HEK293 (cell line): ENCODE data around the gene NEK11.

Source experiments
- CTCF ChIA-PET: fragments of 350-600 bp; formaldehyde crosslinking; extraction: SDS; loops from one replicate; lab custom pipeline; 2021; ENCODE audit warnings: antibody characterized with exemption; lab: Yijun Ruan, JAX
- POLR2A ChIA-PET: fragments of 300-600 bp; formaldehyde crosslinking; extraction: SDS; loops from one replicate; lab custom pipeline; 2020; ENCODE audit warnings: antibody characterized with exemption, inconsistent platforms; lab: Yijun Ruan, JAX
- H3K27ac ChIP-seq: fragments of 200-500 bp; sonication (Bioruptor generic); 2 replicates; pipeline ENCODE4 v1.5.1; 2014; ENCODE audit warnings: low read depth, low read length, control low read depth, inconsistent platforms; ENCODE audit errors: extremely low read depth
- H3K36me3 ChIP-seq, 2 experiments: fragments of 200-500 bp in 1 of 2; sonication (Bioruptor generic) in 1 of 2; 1 replicate in 1 of 2; 2 replicates in 1 of 2; pipeline ENCODE4 v1.5.1; 2014 to 2017; ENCODE audit warnings: inconsistent platforms in 2 of 2, low read length in 2 of 2; ENCODE audit not compliant: control insufficient read depth in 2 of 2, insufficient read depth in 1 of 2
- H3K4me1 ChIP-seq: fragments of 200-500 bp; sonication (Bioruptor generic); 2 replicates; pipeline ENCODE4 v1.5.1; 2014; ENCODE audit warnings: mild to moderate bottlenecking, low read length, inconsistent platforms; ENCODE audit not compliant: control insufficient read depth, insufficient read depth
- H3K4me3 ChIP-seq: 2 replicates; pipeline ENCODE4 v1.5.1; 2011; ENCODE audit warnings: low read depth, mild to moderate bottlenecking, control low read depth, low read length, moderate library complexity
- H3K9me3 ChIP-seq: fragments of 200-500 bp; sonication (Bioruptor generic); 2 replicates; pipeline ENCODE4 v1.5.1; 2014; ENCODE audit warnings: low read depth, low read length, inconsistent platforms; ENCODE audit not compliant: control insufficient read depth, insufficient read depth
- ATF2 ChIP-seq: fragments of 450-650 bp; formaldehyde crosslinking; IDR thresholded peaks from 2 replicates; pipeline ENCODE4 v1.5.1; 2016; ENCODE audit warnings: missing biosample characterization, missing genetic modification characterization, low read depth
- MZF1 ChIP-seq: fragments of 450-650 bp; formaldehyde crosslinking; IDR thresholded peaks from 2 replicates; pipeline ENCODE4 v1.5.1; 2017; ENCODE audit warnings: missing biosample characterization, missing genetic modification characterization, borderline replicate concordance
- OVOL3 ChIP-seq: fragments of 450-650 bp; formaldehyde crosslinking; IDR thresholded peaks from 2 replicates; pipeline ENCODE4 v1.5.1; 2016; ENCODE audit warnings: missing biosample characterization, missing genetic modification characterization
- RBAK ChIP-seq: fragments of 450-650 bp; formaldehyde crosslinking; IDR thresholded peaks from 2 replicates; pipeline ENCODE4 v1.5.1; 2016; ENCODE audit warnings: missing biosample characterization, missing genetic modification characterization
- ZBTB44 ChIP-seq: fragments of 450-650 bp; IDR thresholded peaks from 2 replicates; pipeline ENCODE4 v1.5.1; 2018; ENCODE audit warnings: missing biosample characterization, mild to moderate bottlenecking, missing genetic modification characterization
- ZFP3 ChIP-seq: fragments of 450-650 bp; formaldehyde crosslinking; IDR thresholded peaks from 2 replicates; pipeline ENCODE4 v1.5.1; 2016; ENCODE audit warnings: low read depth, missing biosample characterization, missing genetic modification characterization
- ZNF138 ChIP-seq: fragments of 450-650 bp; formaldehyde crosslinking; IDR thresholded peaks from 2 replicates; pipeline ENCODE4 v1.5.1; 2016; ENCODE audit warnings: missing biosample characterization, missing genetic modification characterization, borderline replicate concordance
- ZNF18 ChIP-seq: fragments of 450-650 bp; formaldehyde crosslinking; IDR thresholded peaks from 2 replicates; pipeline ENCODE4 v1.5.1; 2016; ENCODE audit warnings: missing biosample characterization, missing genetic modification characterization
- ZNF184 ChIP-seq: fragments of 450-650 bp; IDR thresholded peaks from 2 replicates; pipeline ENCODE4 v1.5.1; 2018; ENCODE audit warnings: missing biosample characterization, mild to moderate bottlenecking, missing genetic modification characterization
- ZNF2 ChIP-seq: fragments of 450-650 bp; formaldehyde crosslinking; IDR thresholded peaks from 2 replicates; pipeline ENCODE4 v1.5.1; 2016; ENCODE audit warnings: missing biosample characterization, missing genetic modification characterization
- ZNF274 ChIP-seq, 2 experiments: fragments of 200-500 bp in 1 of 2; fragments of 450-650 bp in 1 of 2; sonication (Bioruptor generic) in 1 of 2; formaldehyde crosslinking in 1 of 2; IDR thresholded peaks; 2 replicates each; pipeline versions ENCODE4 v1.5.1 to v1.6.1; 2014 to 2016; ENCODE audit warnings: borderline replicate concordance in 1 of 2, inconsistent platforms in 1 of 2, low read length in 1 of 2, missing biosample characterization in 1 of 2, missing genetic modification characterization in 1 of 2
- ZNF341 ChIP-seq: fragments of 450-650 bp; formaldehyde crosslinking; IDR thresholded peaks from 2 replicates; pipeline ENCODE4; 2016; ENCODE audit warnings: low read depth, missing biosample characterization, missing genetic modification characterization
- ZNF433 ChIP-seq: fragments of 450-650 bp; formaldehyde crosslinking; IDR thresholded peaks from 2 replicates; pipeline ENCODE4 v1.5.1; 2016; ENCODE audit warnings: missing biosample characterization, missing genetic modification characterization, low read depth
- ZNF518A ChIP-seq: fragments of 450-650 bp; formaldehyde crosslinking; conservative IDR thresholded peaks from 2 replicates; pipeline ENCODE4 v1.5.1; 2016; ENCODE audit warnings: low read depth, missing biosample characterization, missing genetic modification characterization
- ZNF600 ChIP-seq: fragments of 450-650 bp; formaldehyde crosslinking; IDR thresholded peaks from 2 replicates; pipeline ENCODE4 v1.5.1; 2016; ENCODE audit warnings: missing biosample characterization, missing genetic modification characterization
- ZNF670 ChIP-seq: fragments of 450-650 bp; formaldehyde crosslinking; IDR thresholded peaks from 2 replicates; pipeline ENCODE4 v1.5.1; 2016; ENCODE audit warnings: missing biosample characterization, missing genetic modification characterization, low read depth
- ZNF776 ChIP-seq: fragments of 450-650 bp; formaldehyde crosslinking; IDR thresholded peaks from 2 replicates; pipeline ENCODE4 v1.5.0; 2017; ENCODE audit warnings: missing biosample characterization, missing genetic modification characterization, borderline replicate concordance
- ZNF792 ChIP-seq: fragments of 450-650 bp; formaldehyde crosslinking; IDR thresholded peaks from 2 replicates; pipeline ENCODE4 v1.5.1; 2016; ENCODE audit warnings: missing biosample characterization, missing genetic modification characterization

Gene NEK11

DNA sequence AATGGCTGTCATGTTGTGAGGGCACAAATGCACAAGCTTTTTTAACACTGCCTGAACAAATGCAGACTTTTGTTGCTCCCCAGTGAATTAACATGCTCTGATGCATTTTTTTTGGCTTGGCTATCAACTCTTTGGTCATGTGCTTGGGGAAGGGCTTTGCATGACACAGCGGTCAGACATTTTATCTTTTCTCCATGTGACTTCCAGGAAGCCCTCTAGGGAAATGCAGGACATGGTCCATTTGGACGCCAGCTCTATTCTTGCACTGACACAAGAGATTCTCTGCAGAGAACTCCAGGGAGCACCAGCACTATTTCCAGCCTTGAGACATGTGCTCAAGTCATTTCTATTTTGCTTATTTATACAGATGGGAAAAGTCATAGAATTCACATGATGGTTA lies 46.2 kb downstream of the NEK11 start (continued):
- TF ChIP-seq ZFP3 (tag by site-specific recombination): no peak
- no peak for TF ChIP-seq ZBTB44 (tag by site-specific recombination)
- TF ChIP-seq ZNF274 (IDR thresholded peaks at IDR 0.05; ENCODE audit: low read length): no peak
- TF ChIP-seq ZNF274 (tag by site-specific recombination; IDR thresholded peaks at IDR 0.05; ENCODE audit: borderline replicate concordance): no peak
- TF ChIP-seq ZNF433 (tag by site-specific recombination): no peak
- TF ChIP-seq ZNF670 (tag by site-specific recombination): no peak
- TF ChIP-seq ZNF138 (tag by site-specific recombination): no peak
- no peak for TF ChIP-seq ZNF792 (tag by site-specific recombination)
- TF ChIP-seq OVOL3 (tag by site-specific recombination): no peak
- TF ChIP-seq ZNF341 (tag by site-specific recombination): no peak
- no peak for TF ChIP-seq ZNF600
- TF ChIP-seq MZF1: no peak

DNA sequence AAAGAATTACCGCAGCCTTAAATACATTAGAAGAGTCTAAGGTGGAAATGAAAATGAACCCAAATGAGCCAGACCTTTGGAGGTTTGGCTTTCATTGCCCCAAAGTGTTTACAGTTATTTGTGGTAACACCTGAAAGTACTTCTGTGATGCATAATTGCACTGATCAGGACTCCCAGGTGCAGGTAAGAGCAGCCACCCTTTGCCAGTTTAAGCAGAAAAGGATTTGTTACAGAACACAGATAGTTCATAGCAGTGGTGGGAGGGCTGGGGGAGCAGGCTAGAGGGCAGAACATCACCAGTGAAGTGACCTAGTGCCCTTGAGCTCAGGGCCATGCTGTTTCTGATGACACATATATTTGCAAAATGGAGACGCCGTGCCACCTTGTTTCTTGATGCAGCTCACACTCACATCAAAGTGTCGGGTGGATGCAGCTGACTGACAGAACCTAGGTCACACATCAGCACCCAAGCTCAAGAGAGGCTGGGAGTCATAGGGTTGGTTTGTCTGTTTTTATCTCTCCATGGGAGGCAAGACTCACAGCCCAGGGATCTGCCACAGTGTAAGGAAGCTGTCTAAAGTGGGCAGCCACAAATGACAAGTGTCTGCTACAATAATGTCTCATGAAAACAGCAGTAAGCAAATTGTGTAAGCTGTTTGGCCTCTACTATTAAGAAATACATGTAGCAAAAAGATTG lies 49.1 kb downstream of the NEK11 start:
- POLR2A ChIA-PET: no interaction called here
- Histone ChIP-seq H3K36me3 (no peaks in the 10 kb centered on the region), H3K27ac (no peak overlapping the region), H3K9me3 (no peaks in the 10 kb centered on the region), H3K4me3 (no peak overlapping the region), H3K4me1 (no peaks in the 10 kb centered on the region)
- CTCF ChIA-PET: no interaction called here
- TF ChIP-seq RBAK (tag by site-specific recombination) (no peak), ZNF184 (tag by site-specific recombination) (no peak), ATF2 (tag by site-specific recombination) (no peak), ZNF18 (tag by site-specific recombination) (no peak), ZNF776 (no peak), ZNF518A (tag by site-specific recombination) (no peak), ZNF2 (tag by site-specific recombination) (no peak)
